Activated CD8-positive, alpha-beta memory T cell treated with anti-CD3 and anti-CD28 coated beads for 4 hours (primary cell): ENCODE measurements around the gene TEKT3.

Experiments
- DNase-seq, 2 donors: peaks; one replicate each; pipeline ENCODE4 v3.0.0-alpha.2; 2020; ENCODE audit warnings: low read depth in 2 of 2

TEKT3 gene

GRCh38 chr17:15293558-15293957 is 47.8 kb downstream of the TEKT3 start:
- DNase-seq, result no peak

GRCh38 chr17:15291674-15292361 is 49.6 kb downstream of the TEKT3 start:
- DNase-seq, result no peak

- no peak for DNase-seq
Observed at GRCh38 chr17:15290605-15291004, 50.8 kb downstream of the TEKT3 start.

GRCh38 chr17:15289285-15290183 is 51.9 kb downstream of the TEKT3 start:
- no peak for DNase-seq

GRCh38 chr17:15288859-15289258 is 52.5 kb downstream of the TEKT3 start:
- DNase-seq, result no peak

- no peak for DNase-seq
Observed at GRCh38 chr17:15287538-15288267, 53.7 kb downstream of the TEKT3 start.

GRCh38 chr17:15285466-15285865 is 55.9 kb downstream of the TEKT3 start:
- DNase-seq, result no peak

- no peak for DNase-seq
Observed at GRCh38 chr17:15284537-15284936, 56.9 kb downstream of the TEKT3 start.

GRCh38 chr17:15284107-15284506 is 57.3 kb downstream of the TEKT3 start:
- DNase-seq, result no peak

- DNase-seq, result no peak
Observed at GRCh38 chr17:15281909-15282308, 59.5 kb downstream of the TEKT3 start.

GRCh38 chr17:15278924-15279477 is 62.4 kb downstream of the TEKT3 start:
- DNase-seq, result no peak

GRCh38 chr17:15278380-15278779 is 63.0 kb downstream of the TEKT3 start:
- no peak for DNase-seq

- DNase-seq, result no peak
Observed at GRCh38 chr17:15274017-15274416, 67.4 kb downstream of the TEKT3 start.

GRCh38 chr17:15273141-15273793 is 68.1 kb downstream of the TEKT3 start:
- DNase-seq, result no peak

- no peak for DNase-seq
Observed at GRCh38 chr17:15271741-15272140, 69.7 kb downstream of the TEKT3 start.

- DNase-seq, result no peak
Observed at GRCh38 chr17:15270628-15271381, 70.6 kb downstream of the TEKT3 start.

- no peak for DNase-seq
Observed at GRCh38 chr17:15269780-15270089, 71.7 kb downstream of the TEKT3 start.

GRCh38 chr17:15269087-15269779 is 72.2 kb downstream of the TEKT3 start:
- no peak for DNase-seq

- DNase-seq, result no peak
Observed at GRCh38 chr17:15268461-15268860, 72.9 kb downstream of the TEKT3 start.

GRCh38 chr17:15267996-15268395 is 73.4 kb downstream of the TEKT3 start:
- no peak for DNase-seq
